HG03039 (cell line): Measurements from ENCODE around the gene KRTAP5-11.
"Not testable (repeated sequence)": the region's sequence is repeated elsewhere in the genome, so short reads cannot be mapped to it uniquely, and the experiment has no call there.

Source experiments
- ATAC-seq: cut with Tn5 transposase; IDR thresholded peaks from one replicate; pipeline ENCODE4 v1.9.1; 2021; ENCODE audit warnings: mild to moderate bottlenecking, moderate library complexity; ENCODE audit not compliant: unreplicated experiment

Gene KRTAP5-11

DNA sequence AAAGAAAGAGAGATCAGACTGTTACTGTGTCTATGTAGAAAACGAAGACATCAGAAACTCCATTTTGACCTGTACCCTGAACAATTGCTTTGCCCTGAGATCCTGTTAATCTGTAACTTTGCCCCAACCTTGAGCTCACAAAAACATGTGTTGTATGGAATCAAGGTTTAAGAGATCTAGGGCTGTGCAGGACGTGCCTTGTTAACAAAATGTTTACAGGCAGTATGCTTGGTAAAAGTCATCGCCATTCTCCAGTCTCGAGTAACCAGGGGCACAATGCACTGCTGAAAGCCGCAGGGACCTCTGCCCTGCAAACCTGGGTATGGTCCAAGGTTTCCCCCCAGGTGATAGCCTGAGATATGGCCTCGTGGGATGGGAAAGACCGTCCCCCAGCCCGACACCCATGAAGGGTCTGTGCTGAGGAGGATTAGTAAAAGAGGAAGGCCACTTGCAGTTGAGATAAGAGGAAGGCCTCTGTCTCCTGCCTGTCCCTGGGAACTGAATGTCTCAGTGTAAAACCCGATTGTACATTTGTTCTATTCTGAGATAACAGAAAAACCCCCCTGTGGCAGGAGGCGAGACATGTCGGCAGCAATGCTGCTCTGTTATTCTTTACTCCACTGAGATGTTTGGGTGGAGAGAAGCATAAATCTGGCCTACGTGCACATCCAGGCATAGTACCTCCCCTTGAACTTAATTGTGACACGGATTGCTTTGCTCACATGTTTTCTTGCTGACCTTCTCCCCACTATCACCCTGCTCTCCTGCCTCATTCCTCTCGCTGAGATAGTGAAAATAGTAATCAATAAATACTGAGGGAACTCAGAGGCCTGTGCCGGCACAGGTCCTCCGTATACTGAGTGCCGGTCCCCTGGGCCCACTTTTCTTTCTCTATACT, 47.7 kb downstream of the KRTAP5-11 start:
- ATAC-seq = not testable (repeated sequence)

- no peak for ATAC-seq
Measured at GRCh38 chr11:71532036-71532610, 50.6 kb downstream of the KRTAP5-11 start.
